Measurements from ENCODE around the gene FGF23.

The FGF23 gene

GRCh38 chr12:4402996-4403395, 23.5 kb upstream of the FGF23 start:
- TF ChIP-seq, protein P1, sequence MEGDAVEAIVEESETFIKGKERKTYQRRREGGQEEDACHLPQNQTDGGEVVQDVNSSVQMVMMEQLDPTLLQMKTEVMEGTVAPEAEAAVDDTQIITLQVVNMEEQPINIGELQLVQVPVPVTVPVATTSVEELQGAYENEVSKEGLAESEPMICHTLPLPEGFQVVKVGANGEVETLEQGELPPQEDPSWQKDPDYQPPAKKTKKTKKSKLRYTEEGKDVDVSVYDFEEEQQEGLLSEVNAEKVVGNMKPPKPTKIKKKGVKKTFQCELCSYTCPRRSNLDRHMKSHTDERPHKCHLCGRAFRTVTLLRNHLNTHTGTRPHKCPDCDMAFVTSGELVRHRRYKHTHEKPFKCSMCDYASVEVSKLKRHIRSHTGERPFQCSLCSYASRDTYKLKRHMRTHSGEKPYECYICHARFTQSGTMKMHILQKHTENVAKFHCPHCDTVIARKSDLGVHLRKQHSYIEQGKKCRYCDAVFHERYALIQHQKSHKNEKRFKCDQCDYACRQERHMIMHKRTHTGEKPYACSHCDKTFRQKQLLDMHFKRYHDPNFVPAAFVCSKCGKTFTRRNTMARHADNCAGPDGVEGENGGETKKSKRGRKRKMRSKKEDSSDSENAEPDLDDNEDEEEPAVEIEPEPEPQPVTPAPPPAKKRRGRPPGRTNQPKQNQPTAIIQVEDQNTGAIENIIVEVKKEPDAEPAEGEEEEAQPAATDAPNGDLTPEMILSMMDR (IDR thresholded peaks at IDR 0.05; ENCODE audit: low read depth, low read length), result no peak
- DNase-seq (ENCODE audit: low read depth, low spot score), result no peak
- in situ Hi-C loops (cut with HindIII; ENCODE audit: low sequenced_read_pairs), result no loop called here
- no peak overlapping the region for H3K4me3 ChIP-seq (ENCODE audit: low read depth, low read length)

DNA sequence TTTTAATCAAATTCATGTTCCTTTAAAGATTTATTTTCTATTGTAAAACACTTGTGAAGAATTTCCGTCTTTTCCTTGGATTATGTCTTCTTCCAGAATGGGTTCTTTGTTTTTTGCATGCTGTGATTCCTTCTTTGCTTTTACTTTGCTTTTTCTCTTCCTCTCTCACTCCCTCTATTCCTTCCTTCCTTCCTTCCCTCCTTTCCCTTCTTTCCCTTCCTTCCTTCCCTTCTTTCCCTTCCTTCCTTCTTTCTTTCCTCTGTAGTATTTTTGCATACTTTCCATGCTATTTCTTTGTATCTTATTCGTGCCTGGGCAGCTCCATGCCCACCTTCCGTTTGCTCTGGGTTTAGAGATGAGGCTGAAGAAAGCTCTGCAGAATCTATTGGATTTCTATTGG, 21.6 kb upstream of the FGF23 start:
- in situ Hi-C loops (cut with HindIII; ENCODE audit: low sequenced_read_pairs), result no loop called here
- TF ChIP-seq, protein P1 (IDR thresholded peaks at IDR 0.05; ENCODE audit: low read depth, low read length), result no peak
- no peak for DNase-seq (ENCODE audit: low read depth, low spot score)
- H3K4me3 ChIP-seq (ENCODE audit: low read depth, low read length), result no peak overlapping the region

GRCh38 chr12:4395818-4396217, 16.3 kb upstream of the FGF23 start:
- TF ChIP-seq, protein P1 (IDR thresholded peaks at IDR 0.05; ENCODE audit: low read depth, low read length), result no peak
- H3K4me3 ChIP-seq (ENCODE audit: low read depth, low read length), result no peak overlapping the region
- no peak for DNase-seq (ENCODE audit: low read depth, low spot score)
- in situ Hi-C loops (cut with HindIII; ENCODE audit: low sequenced_read_pairs), result no loop called here

DNA sequence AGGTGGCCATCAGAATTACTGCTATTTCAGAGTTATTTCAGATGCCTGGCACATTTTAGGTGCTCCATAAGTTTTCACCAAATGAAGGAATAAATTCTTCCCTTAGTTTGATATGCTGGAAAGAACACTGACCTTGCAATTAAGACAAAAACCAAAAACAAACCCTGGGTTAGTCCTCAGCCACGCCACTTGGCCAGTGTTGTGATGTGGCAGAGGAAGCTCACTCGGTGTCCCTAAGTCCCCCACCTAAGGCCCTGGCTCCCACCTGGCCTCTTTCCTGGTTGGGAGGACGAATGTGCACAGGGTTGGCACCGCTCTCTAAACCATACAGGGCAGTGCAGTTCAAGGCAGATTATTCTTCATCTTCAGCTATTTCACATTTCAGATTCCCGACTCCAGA, 13.7 kb upstream of the FGF23 start:
- in situ Hi-C loops (cut with HindIII; ENCODE audit: low sequenced_read_pairs), result no loop called here
- TF ChIP-seq, protein P1 (IDR thresholded peaks at IDR 0.05; ENCODE audit: low read depth, low read length), result no peak

GRCh38 chr12:4392223-4392742, 12.8 kb upstream of the FGF23 start:
- TF ChIP-seq, protein P1 (IDR thresholded peaks at IDR 0.05; ENCODE audit: low read depth, low read length), result no peak
- no peak for DNase-seq (ENCODE audit: low read depth, low spot score)
- in situ Hi-C loops (cut with HindIII; ENCODE audit: low sequenced_read_pairs), result no loop called here
- H3K4me3 ChIP-seq (ENCODE audit: low read depth, low read length), result no peak overlapping the region

More for the DNA sequence above, 13.7 kb upstream of the FGF23 start:
- H3K4me3 ChIP-seq (ENCODE audit: low read depth, low read length), result no peak overlapping the region
- DNase-seq (ENCODE audit: low read depth, low spot score), result no peak

DNA sequence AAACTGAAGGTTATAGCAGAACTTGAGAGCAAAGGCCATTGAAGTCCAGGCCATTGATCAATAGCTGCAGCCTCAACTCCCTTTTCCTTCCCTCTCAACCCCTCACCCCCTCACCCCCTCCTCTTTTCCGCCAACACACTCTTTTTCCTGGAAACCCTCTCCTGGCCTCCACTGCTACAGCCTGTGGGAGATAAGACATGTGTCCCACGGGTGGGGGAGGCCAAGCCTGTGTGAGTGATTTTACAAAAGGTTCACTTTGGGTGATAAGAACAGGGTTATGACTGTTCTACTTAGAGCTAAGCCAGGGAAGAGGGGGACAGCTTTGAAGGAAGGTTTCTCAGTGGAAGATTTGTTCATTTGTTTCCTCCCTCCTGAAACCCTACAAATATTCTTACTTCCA, 9.2 kb upstream of the FGF23 start:
- TF ChIP-seq, protein P1 (IDR thresholded peaks at IDR 0.05; ENCODE audit: low read depth, low read length), result no peak
- no peak for DNase-seq (ENCODE audit: low read depth, low spot score)
- no peak overlapping the region for H3K4me3 ChIP-seq (ENCODE audit: low read depth, low read length)
- in situ Hi-C loops (cut with HindIII; ENCODE audit: low sequenced_read_pairs), result no loop called here

GRCh38 chr12:4388032-4388431, 8.5 kb upstream of the FGF23 start:
- TF ChIP-seq, protein P1 (IDR thresholded peaks at IDR 0.05; ENCODE audit: low read depth, low read length), result no peak
- in situ Hi-C loops (cut with HindIII; ENCODE audit: low sequenced_read_pairs), result no loop called here
- DNase-seq (ENCODE audit: low read depth, low spot score), result no peak
- H3K4me3 ChIP-seq (ENCODE audit: low read depth, low read length), result no peak overlapping the region
